Psoas muscle (tissue), 8 donors: ENCODE results near the gene FUT7. TPM values are rescaled to one million over a fixed set of nuclear protein-coding genes. Genes with fewer than 3 reads are reported as not detected.

Source experiments
- ATAC-seq, 4 donors: fragments of 200-7000 bp; cut with Tn5 transposase; one replicate each; pipeline ENCODE4 v1.9.1; 2020; ENCODE audit warnings: moderate library complexity in 3 of 4, mild to moderate bottlenecking in 2 of 4
- DNase-seq, 2 donors: peaks; one replicate each; pipeline ENCODE4 v3.0.0-alpha.2; 2020
- H3K27ac ChIP-seq: fragments of 200-600 bp; one replicate; pipeline ENCODE4 v1.8.0; 2022
- H3K27me3 ChIP-seq, 3 donors: fragments of 200-600 bp in 1 of 3; one replicate each; pipeline versions ENCODE4 v1.6.1 to v1.8.0; 2013 to 2022; ENCODE audit warnings: low read length in 2 of 3, mild to moderate bottlenecking in 2 of 3, moderate library complexity in 1 of 3; ENCODE audit not compliant: insufficient read depth in 3 of 3
- H3K36me3 ChIP-seq, 2 donors: fragments of 200-600 bp in 1 of 2; one replicate each; pipeline versions ENCODE4 v1.6.1 to v1.8.0; 2013 to 2022; ENCODE audit warnings: low read depth in 1 of 2, mild to moderate bottlenecking in 1 of 2, moderate library complexity in 1 of 2; ENCODE audit not compliant: insufficient read depth in 1 of 2
- H3K4me1 ChIP-seq: fragments of 200-600 bp; one replicate; pipeline ENCODE4 v1.8.0; 2022
- H3K4me3 ChIP-seq: fragments of 200-600 bp; one replicate; pipeline ENCODE4 v1.8.0; 2022; ENCODE audit warnings: mild to moderate bottlenecking
- H3K9me3 ChIP-seq: fragments of 200-600 bp; one replicate; pipeline ENCODE4 v1.8.0; 2022
- CTCF ChIP-seq: fragments of 200-600 bp; IDR thresholded peaks from one replicate; pipeline ENCODE4 v1.8.0; 2022; ENCODE audit warnings: antibody characterized with exemption
- WGBS, 3 donors: extraction: QIAGEN DNeasy Blood & Tissue Kit; methylation state at CpG; one replicate each; pipeline versions ENCODE4 v1.1.6 to v1.1.7; 2013; 5-methylcytosine and 5-hydroxymethylcytosine counted together
- intact Hi-C, 2 donors: fragments of 100-400 bp; cut with DNase I; formaldehyde crosslinking; loops; one replicate each; pipeline versions ENCODE4 v1.11.0 to v1.14.2; 2022
- polyA plus RNA-seq, 3 donors: library from polyadenylated mRNA; stranded (reverse); fragments of 200-250 nt; gene quantifications; one replicate each; pipeline ENCODE4 v1.2.3, GENCODE V29; 2013
- total RNA-seq, 4 donors: library from RNA; stranded (reverse); fragmentation: NEBNext Ultra II Directional in 2 of 4; extraction: Animal tissue kit (Norgen Biotek cat#: 25700) in 2 of 4; gene quantifications; one replicate each; pipeline versions ENCODE4 v1.2.1 to v1.2.4, GENCODE V29; 2021 to 2023
- donor health status: healthy with polysubstance abuse.
- donor health status: DM: no; HTN: no; CAD: no; lungs with moderate emphysema.
- donor health status: Bipolar disorder and iron deficiency.
- donor health status: healthy.
- donor health status: DM: yes; HTN: yes; CAD: no.
- donor health status: DM: no; HTN: no; CAD: no.
- donor health status: DM: no; HTN: no; CAD: no.
- donor health status: DM: yes; HTN: yes; CAD: no.

Gene FUT7
- total and polyA plus RNA-seq, 7 donors, result 0.01 to 0.08 (median 0.06) TPM; not detected in 4

GRCh38 chr9:137041124-137041523, 9.2 kb upstream of the FUT7 start:
- peaks cover 0 to 12% of the 10 kb centered on the region in 2 donors for H3K36me3 ChIP-seq
- H3K9me3 ChIP-seq, result no peaks in the 10 kb centered on the region
- DNase-seq (no peak), ATAC-seq (no peak)
- H3K27ac ChIP-seq, result no peak overlapping the region
- H3K27me3 ChIP-seq, result peaks cover 0 to 23% (median 0%) of the 10 kb centered on the region in 3 donors
- H3K4me3 ChIP-seq, result no peak overlapping the region
- intact Hi-C loops, result no loop called here
- H3K4me1 ChIP-seq, result peaks cover 10% of the 10 kb centered on the region
- WGBS, 3 donors, result 63 to 69% (median 66%) methylated on average over 15 to 16 of the region's 16 CpGs
- no peak for TF ChIP-seq CTCF

GRCh38 chr9:137040568-137040967, 8.7 kb upstream of the FUT7 start:
- WGBS, 3 donors, result 85 to 88% (median 85%) methylated on average over 19 to 23 of the region's 23 CpGs
- no peak for DNase-seq
- ATAC-seq, result no peak
- Histone ChIP-seq H3K27ac (no peak overlapping the region), H3K27me3 (peaks cover 0 to 20% (median 0%) of the 10 kb centered on the region in 3 donors), H3K4me1 (peaks cover 8% of the 10 kb centered on the region), H3K4me3 (no peak overlapping the region), H3K36me3 (peaks cover 0 to 12% of the 10 kb centered on the region in 2 donors), H3K9me3 (no peaks in the 10 kb centered on the region)
- intact Hi-C loops, result no loop called here
- TF ChIP-seq CTCF, result no peak

- intact Hi-C loops, result no loop called here
- Histone ChIP-seq H3K27ac (no peak overlapping the region), H3K9me3 (no peaks in the 10 kb centered on the region), H3K36me3 (peaks cover 0 to 12% of the 10 kb centered on the region in 2 donors), H3K4me1 (peaks cover 5% of the 10 kb centered on the region), H3K4me3 (no peak overlapping the region), H3K27me3 (peaks cover 0 to 16% (median 0%) of the 10 kb centered on the region in 3 donors)
- no peak for TF ChIP-seq CTCF
- 90 to 91% (median 90%) methylated on average over 28 to 32 of the region's 32 CpGs for WGBS, 3 donors
- DNase-seq, result no peak
- ATAC-seq, result no peak
Measured at GRCh38 chr9:137039611-137040366, 7.9 kb upstream of the FUT7 start.

- intact Hi-C loops, result no loop called here
- Histone ChIP-seq H3K9me3 (no peaks in the 10 kb centered on the region), H3K4me1 (peaks cover 6% of the 10 kb centered on the region), H3K4me3 (no peak overlapping the region), H3K27me3 (peaks cover 0 to 12% (median 0%) of the 10 kb centered on the region in 3 donors), H3K36me3 (peaks cover 0 to 12% of the 10 kb centered on the region in 2 donors), H3K27ac (no peak overlapping the region)
- 86 to 89% (median 87%) methylated on average over 9 of the region's 9 CpGs for WGBS, 3 donors
- ATAC-seq (no peak), DNase-seq (no peak)
- TF ChIP-seq CTCF, result no peak
Measured at GRCh38 chr9:137038916-137039315, 7.0 kb upstream of the FUT7 start.
